ENCODE results near the gene DENND1A. TPM values are rescaled to one million over a fixed set of nuclear protein-coding genes. Genes with fewer than 3 reads are reported as not detected.

DENND1A gene
- total and polyA plus RNA-seq, 4 donors = 7.9 to 22.0 (median 13.9) TPM

DNA sequence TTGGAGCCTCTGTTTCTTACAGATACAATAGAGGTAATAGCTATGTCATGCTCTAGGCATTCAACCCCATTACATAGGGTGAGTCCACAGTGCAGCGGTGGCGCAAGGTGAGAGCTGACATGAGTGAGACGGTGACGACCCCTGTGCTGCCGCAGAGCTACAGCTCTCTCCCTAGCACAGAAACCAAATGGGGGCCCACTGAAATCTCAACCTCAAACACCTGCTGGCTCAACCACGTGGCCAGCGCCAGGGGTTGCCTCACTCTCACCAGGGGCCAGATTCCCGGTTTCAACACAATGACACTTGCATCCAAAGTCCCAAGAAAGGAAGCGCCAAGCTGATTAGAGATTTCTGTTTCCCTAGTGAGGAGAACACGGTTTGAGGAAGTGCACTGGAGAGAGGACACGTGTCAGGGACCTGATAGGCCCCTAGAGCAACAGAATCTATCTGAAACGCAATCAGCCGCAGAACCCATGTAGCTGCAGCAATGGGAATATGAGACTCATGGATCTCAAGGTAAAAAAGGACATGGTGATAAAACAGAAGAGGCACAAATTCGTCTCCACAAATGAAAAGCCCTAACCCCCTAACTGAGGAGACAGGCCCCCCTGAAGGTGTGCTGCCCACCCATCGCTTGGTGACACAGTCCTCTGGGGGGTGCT, 459.7 kb downstream of the DENND1A start:
- H3K4me3 ChIP-seq (ENCODE audit: low read depth in 1 of 3, low read length in 3 of 3) = no peak overlapping the region
- TF ChIP-seq, protein P1, sequence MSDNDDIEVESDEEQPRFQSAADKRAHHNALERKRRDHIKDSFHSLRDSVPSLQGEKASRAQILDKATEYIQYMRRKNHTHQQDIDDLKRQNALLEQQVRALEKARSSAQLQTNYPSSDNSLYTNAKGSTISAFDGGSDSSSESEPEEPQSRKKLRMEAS (IDR thresholded peaks at IDR 0.05) = peak; percentile 99
- TF ChIP-seq HNF4G (IDR thresholded peaks at IDR 0.05) = peak; percentile 93
- TF ChIP-seq, protein P2, sequence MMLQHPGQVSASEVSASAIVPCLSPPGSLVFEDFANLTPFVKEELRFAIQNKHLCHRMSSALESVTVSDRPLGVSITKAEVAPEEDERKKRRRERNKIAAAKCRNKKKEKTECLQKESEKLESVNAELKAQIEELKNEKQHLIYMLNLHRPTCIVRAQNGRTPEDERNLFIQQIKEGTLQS (IDR thresholded peaks at IDR 0.05) = peak; percentile 97
- TF ChIP-seq YY1 (IDR thresholded peaks at IDR 0.05) = peak; percentile 86
- TF ChIP-seq EGR1 (IDR thresholded peaks at IDR 0.05; ENCODE audit: low read depth in 2 of 2) = peak; percentile 73 to 85
- peak; percentile 93 to 95 for TF ChIP-seq RXRA (IDR thresholded peaks at IDR 0.05)
- peak; percentile 79 for TF ChIP-seq NR2F2 (IDR thresholded peaks at IDR 0.05)
- TF ChIP-seq HNF4A (conservative IDR thresholded peaks at IDR 0.05) = peak; percentile 99
- TF ChIP-seq, protein P3, sequence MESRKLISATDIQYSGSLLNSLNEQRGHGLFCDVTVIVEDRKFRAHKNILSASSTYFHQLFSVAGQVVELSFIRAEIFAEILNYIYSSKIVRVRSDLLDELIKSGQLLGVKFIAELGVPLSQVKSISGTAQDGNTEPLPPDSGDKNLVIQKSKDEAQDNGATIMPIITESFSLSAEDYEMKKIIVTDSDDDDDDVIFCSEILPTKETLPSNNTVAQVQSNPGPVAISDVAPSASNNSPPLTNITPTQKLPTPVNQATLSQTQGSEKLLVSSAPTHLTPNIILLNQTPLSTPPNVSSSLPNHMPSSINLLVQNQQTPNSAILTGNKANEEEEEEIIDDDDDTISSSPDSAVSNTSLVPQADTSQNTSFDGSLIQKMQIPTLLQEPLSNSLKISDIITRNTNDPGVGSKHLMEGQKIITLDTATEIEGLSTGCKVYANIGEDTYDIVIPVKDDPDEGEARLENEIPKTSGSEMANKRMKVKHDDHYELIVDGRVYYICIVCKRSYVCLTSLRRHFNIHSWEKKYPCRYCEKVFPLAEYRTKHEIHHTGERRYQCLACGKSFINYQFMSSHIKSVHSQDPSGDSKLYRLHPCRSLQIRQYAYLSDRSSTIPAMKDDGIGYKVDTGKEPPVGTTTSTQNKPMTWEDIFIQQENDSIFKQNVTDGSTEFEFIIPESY (IDR thresholded peaks at IDR 0.05) = peak; percentile 87
- TF ChIP-seq, protein P4, sequence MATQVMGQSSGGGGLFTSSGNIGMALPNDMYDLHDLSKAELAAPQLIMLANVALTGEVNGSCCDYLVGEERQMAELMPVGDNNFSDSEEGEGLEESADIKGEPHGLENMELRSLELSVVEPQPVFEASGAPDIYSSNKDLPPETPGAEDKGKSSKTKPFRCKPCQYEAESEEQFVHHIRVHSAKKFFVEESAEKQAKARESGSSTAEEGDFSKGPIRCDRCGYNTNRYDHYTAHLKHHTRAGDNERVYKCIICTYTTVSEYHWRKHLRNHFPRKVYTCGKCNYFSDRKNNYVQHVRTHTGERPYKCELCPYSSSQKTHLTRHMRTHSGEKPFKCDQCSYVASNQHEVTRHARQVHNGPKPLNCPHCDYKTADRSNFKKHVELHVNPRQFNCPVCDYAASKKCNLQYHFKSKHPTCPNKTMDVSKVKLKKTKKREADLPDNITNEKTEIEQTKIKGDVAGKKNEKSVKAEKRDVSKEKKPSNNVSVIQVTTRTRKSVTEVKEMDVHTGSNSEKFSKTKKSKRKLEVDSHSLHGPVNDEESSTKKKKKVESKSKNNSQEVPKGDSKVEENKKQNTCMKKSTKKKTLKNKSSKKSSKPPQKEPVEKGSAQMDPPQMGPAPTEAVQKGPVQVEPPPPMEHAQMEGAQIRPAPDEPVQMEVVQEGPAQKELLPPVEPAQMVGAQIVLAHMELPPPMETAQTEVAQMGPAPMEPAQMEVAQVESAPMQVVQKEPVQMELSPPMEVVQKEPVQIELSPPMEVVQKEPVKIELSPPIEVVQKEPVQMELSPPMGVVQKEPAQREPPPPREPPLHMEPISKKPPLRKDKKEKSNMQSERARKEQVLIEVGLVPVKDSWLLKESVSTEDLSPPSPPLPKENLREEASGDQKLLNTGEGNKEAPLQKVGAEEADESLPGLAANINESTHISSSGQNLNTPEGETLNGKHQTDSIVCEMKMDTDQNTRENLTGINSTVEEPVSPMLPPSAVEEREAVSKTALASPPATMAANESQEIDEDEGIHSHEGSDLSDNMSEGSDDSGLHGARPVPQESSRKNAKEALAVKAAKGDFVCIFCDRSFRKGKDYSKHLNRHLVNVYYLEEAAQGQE (IDR thresholded peaks at IDR 0.05) = peak; percentile 34
- TF ChIP-seq FOXA2 (IDR thresholded peaks at IDR 0.05) = peak; percentile 51
- peak; percentile 72 to 89 for TF ChIP-seq JUND (IDR thresholded peaks at IDR 0.05)
- peak; percentile 93 for TF ChIP-seq SP1 (IDR thresholded peaks at IDR 0.05)
- TF ChIP-seq, protein P5, sequence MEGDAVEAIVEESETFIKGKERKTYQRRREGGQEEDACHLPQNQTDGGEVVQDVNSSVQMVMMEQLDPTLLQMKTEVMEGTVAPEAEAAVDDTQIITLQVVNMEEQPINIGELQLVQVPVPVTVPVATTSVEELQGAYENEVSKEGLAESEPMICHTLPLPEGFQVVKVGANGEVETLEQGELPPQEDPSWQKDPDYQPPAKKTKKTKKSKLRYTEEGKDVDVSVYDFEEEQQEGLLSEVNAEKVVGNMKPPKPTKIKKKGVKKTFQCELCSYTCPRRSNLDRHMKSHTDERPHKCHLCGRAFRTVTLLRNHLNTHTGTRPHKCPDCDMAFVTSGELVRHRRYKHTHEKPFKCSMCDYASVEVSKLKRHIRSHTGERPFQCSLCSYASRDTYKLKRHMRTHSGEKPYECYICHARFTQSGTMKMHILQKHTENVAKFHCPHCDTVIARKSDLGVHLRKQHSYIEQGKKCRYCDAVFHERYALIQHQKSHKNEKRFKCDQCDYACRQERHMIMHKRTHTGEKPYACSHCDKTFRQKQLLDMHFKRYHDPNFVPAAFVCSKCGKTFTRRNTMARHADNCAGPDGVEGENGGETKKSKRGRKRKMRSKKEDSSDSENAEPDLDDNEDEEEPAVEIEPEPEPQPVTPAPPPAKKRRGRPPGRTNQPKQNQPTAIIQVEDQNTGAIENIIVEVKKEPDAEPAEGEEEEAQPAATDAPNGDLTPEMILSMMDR (IDR thresholded peaks at IDR 0.05; ENCODE audit: low read depth, low read length, missing input control) = no peak
- peak in 1 of 2 donors; percentile 64 for TF ChIP-seq GABPA (IDR thresholded peaks at IDR 0.05 in 1 of 2, conservative IDR thresholded peaks at IDR 0.05 in 1 of 2)
- TF ChIP-seq RAD21 (IDR thresholded peaks at IDR 0.05) = peak; percentile 55 to 58
- no peak for TF ChIP-seq TAF1 (conservative IDR thresholded peaks at IDR 0.05)
- peak; percentile 84 for TF ChIP-seq FOXA1 (IDR thresholded peaks at IDR 0.05)
- H3K27me3 ChIP-seq (ENCODE audit: control insufficient read depth in 4 of 4, insufficient read depth in 4 of 4, low read length in 3 of 4) = no peaks in the 10 kb centered on the region
- H3K4me1 ChIP-seq (ENCODE audit: control insufficient read depth in 4 of 4, insufficient read depth in 4 of 4, low read length in 3 of 4) = peaks cover 13 to 57% (median 30%) of the 10 kb centered on the region in 4 donors
- peak overlapping the region; percentile 83 to 94 for H3K27ac ChIP-seq (ENCODE audit: low read depth in 1 of 2, low read length in 2 of 2)
- peak overlapping the region in 1 of 2 donors; percentile 63 for H3K9ac ChIP-seq (ENCODE audit: low read depth in 1 of 2, low read length in 2 of 2)
- no peaks in the 10 kb centered on the region for H3K36me3 ChIP-seq (ENCODE audit: control insufficient read depth in 4 of 4, insufficient read depth in 3 of 4, low read depth in 1 of 4, low read length in 3 of 4)
- peak; percentile 44 for DNase-seq (ENCODE audit: low spot score)
- 44% methylated on average over 15 of the region's 15 CpGs for WGBS
- no peaks in the 10 kb centered on the region for H3K9me3 ChIP-seq (ENCODE audit: control insufficient read depth in 4 of 4, low read length in 3 of 4)
